ENCODE measurements around the gene KCNJ10. TPM values are rescaled to one million over a fixed set of nuclear protein-coding genes. Genes with fewer than 3 reads are reported as not detected.

Gene KCNJ10
- total and polyA plus RNA-seq, 2 of the 13 experiments (the other 11 are each of a cell fraction or from before 2014, with no cell fraction given) = 4.4 to 10.3 TPM

GRCh38 chr1:160058087-160058486 is 11.9 kb downstream of the KCNJ10 start:
- WGBS (ENCODE audit: low lambda C conversion rate) = 55% methylated on average over 2 of the region's 2 CpGs
- no peak for FAIRE-seq
- Histone ChIP-seq H3K4me3 (replicated peaks in 1 of 3; ENCODE audit: insufficient read depth in 1 of 3, low read depth in 2 of 3, low read length in 3 of 3) (no peak overlapping the region), H3K4me2 (ENCODE audit: low read depth, low read length) (no peak overlapping the region), H3K27ac (ENCODE audit: extremely low read length, insufficient read depth, low read length) (no peak overlapping the region), H3K9ac (ENCODE audit: insufficient read depth, low read depth, low read length) (no peak overlapping the region), H3K27me3 (ENCODE audit: control insufficient read depth in 1 of 2, insufficient read depth in 2 of 2, low read length in 2 of 2) (no peaks in the 10 kb centered on the region), H3K9me3 (ENCODE audit: low read length) (no peaks in the 10 kb centered on the region), H3K79me2 (ENCODE audit: insufficient read depth, low read length) (no peaks in the 10 kb centered on the region), H3K36me3 (replicated peaks in 1 of 2; ENCODE audit: control insufficient read depth in 1 of 2, insufficient read depth in 2 of 2, low read length in 2 of 2) (no peaks in the 10 kb centered on the region; a peak in 1 of 5 replicates), H2AFZ (ENCODE audit: low read length) (no peak overlapping the region), H3K4me1 (ENCODE audit: insufficient read depth, low read length) (peaks cover 81% of the 10 kb centered on the region), H4K20me1 (ENCODE audit: insufficient read depth, low read length) (no peaks in the 10 kb centered on the region)
- ChIA-PET CTCF (ENCODE audit: low intra/inter-chr PET ratio, low total read pairs) (no interaction called here), POLR2A (interaction anchor here (1.0 to 1.1 kb wide), 2 partner anchors 9 to 13 kb away, joined by 3 read pairs; no protein-coding TSS in a partner anchor)
- in situ Hi-C loops (cut with HindIII; ENCODE audit: extremely low pct_ligation_motif_present, low pct_unique_long_range_greater_than_20kb) (no loop called here), intact Hi-C loops (cut with micrococcal nuclease; ENCODE audit: unreplicated experiment) (no loop called here)
- BruUV-seq (replicated peaks) = no TSS peak
- ATAC-seq = no peak
- no peak for DNase-seq (ENCODE audit: low spot score)
- TF ChIP-seq ZNF746 (CRISPR knock-in tag; IDR thresholded peaks at IDR 0.05) (no peak), SETDB1 (CRISPR knock-in tag; IDR thresholded peaks at IDR 0.05; ENCODE audit: borderline replicate concordance) (no peak), STAG1 (CRISPR knock-in tag; IDR thresholded peaks at IDR 0.05) (peak; percentile 27; the same call in 1 of the 2 replicates)
- TF ChIP-seq, protein P1, sequence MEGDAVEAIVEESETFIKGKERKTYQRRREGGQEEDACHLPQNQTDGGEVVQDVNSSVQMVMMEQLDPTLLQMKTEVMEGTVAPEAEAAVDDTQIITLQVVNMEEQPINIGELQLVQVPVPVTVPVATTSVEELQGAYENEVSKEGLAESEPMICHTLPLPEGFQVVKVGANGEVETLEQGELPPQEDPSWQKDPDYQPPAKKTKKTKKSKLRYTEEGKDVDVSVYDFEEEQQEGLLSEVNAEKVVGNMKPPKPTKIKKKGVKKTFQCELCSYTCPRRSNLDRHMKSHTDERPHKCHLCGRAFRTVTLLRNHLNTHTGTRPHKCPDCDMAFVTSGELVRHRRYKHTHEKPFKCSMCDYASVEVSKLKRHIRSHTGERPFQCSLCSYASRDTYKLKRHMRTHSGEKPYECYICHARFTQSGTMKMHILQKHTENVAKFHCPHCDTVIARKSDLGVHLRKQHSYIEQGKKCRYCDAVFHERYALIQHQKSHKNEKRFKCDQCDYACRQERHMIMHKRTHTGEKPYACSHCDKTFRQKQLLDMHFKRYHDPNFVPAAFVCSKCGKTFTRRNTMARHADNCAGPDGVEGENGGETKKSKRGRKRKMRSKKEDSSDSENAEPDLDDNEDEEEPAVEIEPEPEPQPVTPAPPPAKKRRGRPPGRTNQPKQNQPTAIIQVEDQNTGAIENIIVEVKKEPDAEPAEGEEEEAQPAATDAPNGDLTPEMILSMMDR (CRISPR knock-in tag; IDR thresholded peaks at IDR 0.05) = peak; percentile 40

GRCh38 chr1:160056648-160057169 is 13.3 kb downstream of the KCNJ10 start:
- no peak for FAIRE-seq
- Histone ChIP-seq H3K27ac (ENCODE audit: extremely low read length, insufficient read depth, low read length) (no peak overlapping the region), H3K4me3 (replicated peaks in 1 of 3; ENCODE audit: insufficient read depth in 1 of 3, low read depth in 2 of 3, low read length in 3 of 3) (no peak overlapping the region), H4K20me1 (ENCODE audit: insufficient read depth, low read length) (no peaks in the 10 kb centered on the region), H3K36me3 (replicated peaks in 1 of 2; ENCODE audit: control insufficient read depth in 1 of 2, insufficient read depth in 2 of 2, low read length in 2 of 2) (no peaks in the 10 kb centered on the region; a peak in 1 of 5 replicates), H3K9ac (ENCODE audit: insufficient read depth, low read depth, low read length) (no peak overlapping the region), H3K4me1 (ENCODE audit: insufficient read depth, low read length) (peaks cover 81% of the 10 kb centered on the region), H3K79me2 (ENCODE audit: insufficient read depth, low read length) (no peaks in the 10 kb centered on the region), H3K4me2 (ENCODE audit: low read depth, low read length) (no peak overlapping the region), H2AFZ (ENCODE audit: low read length) (no peak overlapping the region), H3K9me3 (ENCODE audit: low read length) (no peaks in the 10 kb centered on the region), H3K27me3 (ENCODE audit: control insufficient read depth in 1 of 2, insufficient read depth in 2 of 2, low read length in 2 of 2) (no peaks in the 10 kb centered on the region)
- ChIA-PET CTCF (ENCODE audit: low intra/inter-chr PET ratio, low total read pairs) (no interaction called here), POLR2A (no interaction called here)
- WGBS (ENCODE audit: low lambda C conversion rate) = 90% methylated on average over 1 of the region's 1 CpG
- peak; percentile 50 for DNase-seq (ENCODE audit: low spot score)
- in situ Hi-C loops (cut with HindIII; ENCODE audit: extremely low pct_ligation_motif_present, low pct_unique_long_range_greater_than_20kb) (no loop called here), intact Hi-C loops (cut with micrococcal nuclease; ENCODE audit: unreplicated experiment) (no loop called here)
- no TSS peak for BruUV-seq (replicated peaks)
- no peak for ATAC-seq
- TF ChIP-seq MED8 (CRISPR knock-in tag; IDR thresholded peaks at IDR 0.05; ENCODE audit: insufficient replicate concordance) = no peak
- no peak for TF ChIP-seq MLX (CRISPR knock-in tag; IDR thresholded peaks at IDR 0.05)
- no peak for TF ChIP-seq U2AF2 (IDR thresholded peaks at IDR 0.05; ENCODE audit: low read depth, low read length)
- TF ChIP-seq, protein P2, sequence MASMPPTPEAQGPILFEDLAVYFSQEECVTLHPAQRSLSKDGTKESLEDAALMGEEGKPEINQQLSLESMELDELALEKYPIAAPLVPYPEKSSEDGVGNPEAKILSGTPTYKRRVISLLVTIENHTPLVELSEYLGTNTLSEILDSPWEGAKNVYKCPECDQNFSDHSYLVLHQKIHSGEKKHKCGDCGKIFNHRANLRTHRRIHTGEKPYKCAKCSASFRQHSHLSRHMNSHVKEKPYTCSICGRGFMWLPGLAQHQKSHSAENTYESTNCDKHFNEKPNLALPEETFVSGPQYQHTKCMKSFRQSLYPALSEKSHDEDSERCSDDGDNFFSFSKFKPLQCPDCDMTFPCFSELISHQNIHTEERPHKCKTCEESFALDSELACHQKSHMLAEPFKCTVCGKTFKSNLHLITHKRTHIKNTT (CRISPR knock-in tag; IDR thresholded peaks at IDR 0.05) = no peak
- no peak for TF ChIP-seq STAT5B (CRISPR knock-in tag; IDR thresholded peaks at IDR 0.05)
- TF ChIP-seq, protein P3, sequence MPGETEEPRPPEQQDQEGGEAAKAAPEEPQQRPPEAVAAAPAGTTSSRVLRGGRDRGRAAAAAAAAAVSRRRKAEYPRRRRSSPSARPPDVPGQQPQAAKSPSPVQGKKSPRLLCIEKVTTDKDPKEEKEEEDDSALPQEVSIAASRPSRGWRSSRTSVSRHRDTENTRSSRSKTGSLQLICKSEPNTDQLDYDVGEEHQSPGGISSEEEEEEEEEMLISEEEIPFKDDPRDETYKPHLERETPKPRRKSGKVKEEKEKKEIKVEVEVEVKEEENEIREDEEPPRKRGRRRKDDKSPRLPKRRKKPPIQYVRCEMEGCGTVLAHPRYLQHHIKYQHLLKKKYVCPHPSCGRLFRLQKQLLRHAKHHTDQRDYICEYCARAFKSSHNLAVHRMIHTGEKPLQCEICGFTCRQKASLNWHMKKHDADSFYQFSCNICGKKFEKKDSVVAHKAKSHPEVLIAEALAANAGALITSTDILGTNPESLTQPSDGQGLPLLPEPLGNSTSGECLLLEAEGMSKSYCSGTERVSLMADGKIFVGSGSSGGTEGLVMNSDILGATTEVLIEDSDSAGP (CRISPR knock-in tag; IDR thresholded peaks at IDR 0.05; ENCODE audit: borderline replicate concordance) = no peak
- no peak for TF ChIP-seq ZFYVE20 (CRISPR knock-in tag; IDR thresholded peaks at IDR 0.05; ENCODE audit: borderline replicate concordance, low read depth)

All from HepG2 (cell line).